HEK293 (cell line): ENCODE results near the gene CCL4.

Experiments
- ZNF549 ChIP-seq: fragments of 450-650 bp; IDR thresholded peaks from 2 replicates; pipeline ENCODE4 v1.5.1; 2018; ENCODE audit warnings: missing biosample characterization, missing genetic modification characterization, mild to moderate bottlenecking, inconsistent platforms, moderate library complexity
- ZNF571 ChIP-seq: fragments of 450-650 bp; formaldehyde crosslinking; IDR thresholded peaks from 2 replicates; pipeline ENCODE4 v1.5.0; 2017; ENCODE audit warnings: missing biosample characterization, missing genetic modification characterization
- TF ChIP-seq, protein P1 (sequence below): fragments of 450-650 bp; formaldehyde crosslinking; IDR thresholded peaks from 2 replicates; pipeline ENCODE4 v1.5.1; 2016; ENCODE audit warnings: missing biosample characterization, missing genetic modification characterization

DNA sequence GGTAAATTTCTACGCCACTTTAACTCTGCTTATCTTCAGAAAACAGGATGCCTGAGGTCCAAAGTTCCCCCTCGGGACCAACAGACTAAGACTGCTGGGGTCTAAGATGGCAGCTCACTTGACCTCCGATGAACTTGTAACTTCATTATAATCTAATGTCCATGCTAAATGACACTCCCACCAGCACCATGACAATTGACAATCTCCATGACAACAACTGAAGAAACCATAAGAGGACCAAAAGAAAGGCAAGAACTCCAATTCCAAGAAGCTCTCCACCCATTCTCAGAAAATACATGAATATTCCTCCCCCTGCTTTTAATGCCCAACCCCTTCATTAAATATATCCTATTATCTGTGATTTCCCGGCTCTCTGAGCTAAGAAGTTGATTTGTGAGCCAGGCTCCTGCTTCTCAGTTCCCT is 7.5 kb downstream of the CCL4 start:
- TF ChIP-seq ZNF571 (tag by site-specific recombination) (no peak), ZNF549 (tag by site-specific recombination) (no peak)
- TF ChIP-seq, protein P1, sequence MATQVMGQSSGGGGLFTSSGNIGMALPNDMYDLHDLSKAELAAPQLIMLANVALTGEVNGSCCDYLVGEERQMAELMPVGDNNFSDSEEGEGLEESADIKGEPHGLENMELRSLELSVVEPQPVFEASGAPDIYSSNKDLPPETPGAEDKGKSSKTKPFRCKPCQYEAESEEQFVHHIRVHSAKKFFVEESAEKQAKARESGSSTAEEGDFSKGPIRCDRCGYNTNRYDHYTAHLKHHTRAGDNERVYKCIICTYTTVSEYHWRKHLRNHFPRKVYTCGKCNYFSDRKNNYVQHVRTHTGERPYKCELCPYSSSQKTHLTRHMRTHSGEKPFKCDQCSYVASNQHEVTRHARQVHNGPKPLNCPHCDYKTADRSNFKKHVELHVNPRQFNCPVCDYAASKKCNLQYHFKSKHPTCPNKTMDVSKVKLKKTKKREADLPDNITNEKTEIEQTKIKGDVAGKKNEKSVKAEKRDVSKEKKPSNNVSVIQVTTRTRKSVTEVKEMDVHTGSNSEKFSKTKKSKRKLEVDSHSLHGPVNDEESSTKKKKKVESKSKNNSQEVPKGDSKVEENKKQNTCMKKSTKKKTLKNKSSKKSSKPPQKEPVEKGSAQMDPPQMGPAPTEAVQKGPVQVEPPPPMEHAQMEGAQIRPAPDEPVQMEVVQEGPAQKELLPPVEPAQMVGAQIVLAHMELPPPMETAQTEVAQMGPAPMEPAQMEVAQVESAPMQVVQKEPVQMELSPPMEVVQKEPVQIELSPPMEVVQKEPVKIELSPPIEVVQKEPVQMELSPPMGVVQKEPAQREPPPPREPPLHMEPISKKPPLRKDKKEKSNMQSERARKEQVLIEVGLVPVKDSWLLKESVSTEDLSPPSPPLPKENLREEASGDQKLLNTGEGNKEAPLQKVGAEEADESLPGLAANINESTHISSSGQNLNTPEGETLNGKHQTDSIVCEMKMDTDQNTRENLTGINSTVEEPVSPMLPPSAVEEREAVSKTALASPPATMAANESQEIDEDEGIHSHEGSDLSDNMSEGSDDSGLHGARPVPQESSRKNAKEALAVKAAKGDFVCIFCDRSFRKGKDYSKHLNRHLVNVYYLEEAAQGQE (tag by site-specific recombination) = no peak
